Measurements from ENCODE around the gene PDSS2.

- no peak for TF ChIP-seq SP1 (IDR thresholded peaks at IDR 0.05)
- no peak for TF ChIP-seq FOXA2 (IDR thresholded peaks at IDR 0.05)
- no peak for TF ChIP-seq TAF1 (conservative IDR thresholded peaks at IDR 0.05)
- no peak for TF ChIP-seq CTCF (IDR thresholded peaks at IDR 0.05; ENCODE audit: low read depth, low read length, missing input control)
- no peak for TF ChIP-seq REST (IDR thresholded peaks at IDR 0.05)
- TF ChIP-seq YY1 (IDR thresholded peaks at IDR 0.05): no peak
- no peak for TF ChIP-seq FOXA1 (IDR thresholded peaks at IDR 0.05)
- no peak for TF ChIP-seq RXRA (IDR thresholded peaks at IDR 0.05)
- TF ChIP-seq MAX (IDR thresholded peaks at IDR 0.05): no peak
- TF ChIP-seq RAD21 (IDR thresholded peaks at IDR 0.05): no peak
- TF ChIP-seq JUND (IDR thresholded peaks at IDR 0.05): no peak
Observed at GRCh38 chr6:107118976-107119375, 340.4 kb downstream of the PDSS2 start.
